HG02798 (cell line): Measurements from ENCODE around the gene ATP13A2.

ENCODE experiments used
- ATAC-seq: cut with Tn5 transposase; IDR thresholded peaks from one replicate; pipeline ENCODE4 v1.9.1; 2021; ENCODE audit warnings: mild to moderate bottlenecking; ENCODE audit not compliant: unreplicated experiment, poor library complexity

Gene ATP13A2

GRCh38 chr1:17005365-17005740 is 6.4 kb downstream of the ATP13A2 start:
- no peak for ATAC-seq

GRCh38 chr1:17004466-17005364 is 7.0 kb downstream of the ATP13A2 start:
- ATAC-seq = no peak

- no peak for ATAC-seq
These were observed 9.2 kb downstream of the ATP13A2 start for GRCh38 chr1:17002524-17002902.

- no peak for ATAC-seq
These were observed 9.8 kb downstream of the ATP13A2 start for GRCh38 chr1:17001760-17002523.

- ATAC-seq = no peak
These were observed 11.9 kb downstream of the ATP13A2 start for GRCh38 chr1:16999863-17000262.

- no peak for ATAC-seq
These were observed 13.1 kb downstream of the ATP13A2 start for GRCh38 chr1:16998589-16998988.

- no peak for ATAC-seq
These were observed 14.9 kb downstream of the ATP13A2 start for GRCh38 chr1:16996845-16997244.

GRCh38 chr1:16993521-16994038 is 18.1 kb downstream of the ATP13A2 start:
- ATAC-seq = no peak

GRCh38 chr1:16992675-16993074 is 19.1 kb downstream of the ATP13A2 start:
- ATAC-seq = no peak

GRCh38 chr1:16992102-16992501 is 19.6 kb downstream of the ATP13A2 start:
- ATAC-seq = no peak

GRCh38 chr1:16991571-16991970 is 20.2 kb downstream of the ATP13A2 start:
- no peak for ATAC-seq

- no peak for ATAC-seq
These were observed 21.9 kb downstream of the ATP13A2 start for GRCh38 chr1:16989676-16990391.

- no peak for ATAC-seq
These were observed 23.5 kb downstream of the ATP13A2 start for GRCh38 chr1:16988210-16988609.

- ATAC-seq = no peak
These were observed 24.8 kb downstream of the ATP13A2 start for GRCh38 chr1:16986962-16987361.

GRCh38 chr1:16986560-16986959 is 25.2 kb downstream of the ATP13A2 start:
- ATAC-seq = no peak

- ATAC-seq = no peak
These were observed 25.6 kb downstream of the ATP13A2 start for GRCh38 chr1:16986113-16986512.

GRCh38 chr1:16984717-16985116 is 27.0 kb downstream of the ATP13A2 start:
- no peak for ATAC-seq

- ATAC-seq = no peak
These were observed 28.1 kb downstream of the ATP13A2 start for GRCh38 chr1:16983649-16984048.

- no peak for ATAC-seq
These were observed 28.8 kb downstream of the ATP13A2 start for GRCh38 chr1:16982902-16983301.

- no peak for ATAC-seq
These were observed 30.4 kb downstream of the ATP13A2 start for GRCh38 chr1:16981269-16981849.
